Uterus (tissue), 2 donors: ENCODE measurements around the gene TRABD2B.

ENCODE experiments used
- CTCF ChIP-seq, 4 experiments: fragments of 200-600 bp in 2 of 4; fragments of 450-650 bp in 2 of 4; sonication (generic) in 2 of 4; IDR thresholded peaks; one replicate each; pipeline ENCODE4 v1.5.1; 2016 to 2019; ENCODE audit warnings: antibody characterized with exemption in 4 of 4, mild to moderate bottlenecking in 2 of 4, moderate library complexity in 1 of 4
- POLR2A ChIP-seq, 2 donors: fragments of 450-650 bp; IDR thresholded peaks; one replicate each; pipeline ENCODE4 v1.6.1; 2016; ENCODE audit warnings: antibody characterized with exemption in 2 of 2, mild to moderate bottlenecking in 1 of 2, moderate library complexity in 1 of 2

GRCh38 chr1:47821760-47822159 is 175.4 kb downstream of the TRABD2B start:
- no peak for TF ChIP-seq POLR2A (IDR thresholded peaks at IDR 0.05)
- TF ChIP-seq CTCF (IDR thresholded peaks at IDR 0.05), result no peak
